ENCODE data around the gene ADAMTSL5. TPM values are rescaled to one million over a fixed set of nuclear protein-coding genes. Genes with fewer than 3 reads are reported as not detected.

The ADAMTSL5 gene, protein sequence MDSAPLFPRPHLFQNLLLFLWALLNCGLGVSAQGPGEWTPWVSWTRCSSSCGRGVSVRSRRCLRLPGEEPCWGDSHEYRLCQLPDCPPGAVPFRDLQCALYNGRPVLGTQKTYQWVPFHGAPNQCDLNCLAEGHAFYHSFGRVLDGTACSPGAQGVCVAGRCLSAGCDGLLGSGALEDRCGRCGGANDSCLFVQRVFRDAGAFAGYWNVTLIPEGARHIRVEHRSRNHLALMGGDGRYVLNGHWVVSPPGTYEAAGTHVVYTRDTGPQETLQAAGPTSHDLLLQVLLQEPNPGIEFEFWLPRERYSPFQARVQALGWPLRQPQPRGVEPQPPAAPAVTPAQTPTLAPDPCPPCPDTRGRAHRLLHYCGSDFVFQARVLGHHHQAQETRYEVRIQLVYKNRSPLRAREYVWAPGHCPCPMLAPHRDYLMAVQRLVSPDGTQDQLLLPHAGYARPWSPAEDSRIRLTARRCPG
- total RNA-seq (2011; cell fraction: chromatin; rRNA removed; ENCODE audit: low replicate concordance), result 12.1 and 28.8 TPM in 2 replicates
- total RNA-seq (2011; cell fraction: nucleolus; rRNA removed), result 14.1 and 17.5 TPM in 2 replicates
- 11.6 and 15.2 TPM in 2 replicates for total RNA-seq (2011; cell fraction: nucleoplasm; rRNA removed)
- total RNA-seq (2014; rRNA removed) (3.0 and 4.7 TPM in 2 replicates), total RNA-seq (2014; rRNA removed; fragmentation: Illumina TruSeq; extraction: Trizol) (1.2 and 1.8 TPM in 2 replicates), total RNA-seq (2015; rRNA removed; fragmentation: Illumina TruSeq; extraction: Trizol) (2.0 and 2.8 TPM in 2 replicates), total RNA-seq (2021) (9.4 and 11.6 TPM in 2 replicates), polyA plus RNA-seq (2011; rRNA removed) (4.4 and 6.3 TPM in 2 replicates), polyA plus RNA-seq (2014; fragmentation: Illumina TruSeq; extraction: Trizol) (4.1 and 5.0 TPM in 2 replicates), polyA plus RNA-seq (2014; fragmentation: Nextera tagmentation; extraction: Ambion mirVana) (1 to 10 TPM; 1.0 to 1.3 TPM), polyA plus RNA-seq (2014; rRNA removed) (8.4 and 9.8 TPM in 2 replicates), polyA minus RNA-seq (2011; rRNA and poly(A)+ RNA removed) (1.6 and 2.7 TPM in 2 replicates), Bru-seq, nascent RNA (percentile 55 among the genes with signal in this experiment), BruChase-seq, experiment 1, labeled RNA remaining after a 2-hour chase (percentile 43 among the genes with signal in this experiment), BruChase-seq, experiment 2, labeled RNA remaining after a 6-hour chase (percentile 44 among the genes with signal in this experiment)
- polyA plus RNA-seq (2011; cell fraction: cytosol; rRNA removed), result 7.7 and 18.9 TPM in 2 replicates
- 18.1 and 35.5 TPM in 2 replicates for polyA plus RNA-seq (2011; cell fraction: nucleus; rRNA removed)
- 7.6 and 10.3 TPM in 2 replicates for polyA plus RNA-seq (2012)
- 5.6 and 15.1 TPM in 2 replicates for polyA minus RNA-seq (2011; cell fraction: cytosol; rRNA and poly(A)+ RNA removed)
- 3.1 and 4.4 TPM in 2 replicates for polyA minus RNA-seq (2011; cell fraction: nucleus; rRNA and poly(A)+ RNA removed)
- long read RNA-seq, experiment 1, partial matches to known transcripts, result 18 of 39 reads
- long read RNA-seq, experiment 1, other reads (novel, unspliced or antisense), result 21 of 39 reads
- long read RNA-seq, experiment 2, partial matches to known transcripts, result 1 of 4 reads
- long read RNA-seq, experiment 2, other reads (novel, unspliced or antisense), result 3 of 4 reads
- long read RNA-seq, experiment 3, partial matches to known transcripts, result 0 of 4 reads
- long read RNA-seq, experiment 3, other reads (novel, unspliced or antisense), result 4 of 4 reads

DNA sequence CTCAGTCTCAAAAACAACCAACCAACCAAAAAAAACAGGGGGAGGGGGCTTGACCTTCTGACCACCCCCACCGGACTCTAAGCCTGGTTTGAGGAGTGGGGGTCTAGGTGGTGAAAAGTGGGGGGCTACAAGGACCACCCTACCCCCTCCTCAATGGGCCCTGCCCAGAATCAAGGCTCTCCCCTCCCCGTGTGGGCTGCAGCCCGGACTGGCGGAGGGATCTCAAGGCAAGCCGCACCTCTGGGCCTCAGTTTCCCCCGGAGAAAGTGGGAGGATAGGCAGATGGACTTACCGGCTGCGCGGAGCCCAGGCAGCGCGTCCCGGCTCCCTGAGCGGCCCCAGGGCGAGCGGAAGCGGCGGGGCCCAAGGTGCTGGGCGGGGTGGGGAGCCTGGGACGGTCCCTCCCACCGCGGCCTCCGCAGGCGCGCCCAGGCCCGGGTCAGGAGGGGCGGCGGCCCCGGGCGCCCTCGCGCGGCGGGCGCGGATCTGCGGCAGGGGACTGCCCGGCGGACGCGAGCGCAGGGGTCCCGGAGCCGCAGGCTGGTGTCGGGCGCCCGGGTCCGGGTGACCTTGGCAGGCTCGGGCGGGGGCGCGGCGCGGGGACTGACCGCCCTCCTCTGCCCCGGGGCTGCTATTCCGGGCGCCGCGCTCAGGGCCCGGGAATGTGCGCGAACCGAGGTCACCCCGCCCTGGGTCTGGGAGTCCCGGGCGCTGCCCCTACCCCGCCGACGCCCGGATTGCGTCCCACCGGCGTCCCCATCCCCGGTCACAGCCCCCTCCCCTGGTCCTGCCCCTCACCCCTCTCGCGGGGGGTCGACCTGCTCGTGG is at the start of gene ADAMTSL5:
Gene ADAMTSL5 (minus strand): TSS at position 349 of the 828 bp plus-strand sequence. CDS start 2,076 bp downstream, outside the sequence.
- peaks cover 4% of the 10 kb centered on the region; the same call in 1 of the 3 replicates for H3K36me3 ChIP-seq (ENCODE audit: control insufficient read depth, insufficient read depth, low read length)
- no TSS peak for BruUV-seq (replicated peaks)
- WGBS (ENCODE audit: insufficient coverage, low coverage, missing lambda C conversion rate), result 1% methylated on average over 26 of the region's 78 CpGs
- peak within 1 kb of the TSS; percentile 76 for H3K27ac ChIP-seq (ENCODE audit: extremely low read depth, low read depth, low read length)
- H3K9me3 ChIP-seq (replicated peaks; ENCODE audit: control insufficient read depth, insufficient read depth, low read depth, low read length), result peaks cover 3% of the 10 kb centered on the region
- peak within 1 kb of the TSS; percentile 97 for H3K4me2 ChIP-seq (ENCODE audit: insufficient read depth, low read length)
- in situ Hi-C loops (cut with MboI), result no loop called here
- H3K9ac ChIP-seq (ENCODE audit: insufficient read depth in 1 of 2, low read depth in 2 of 2, low read length in 2 of 2), result peak within 1 kb of the TSS; percentile 72 to 96
- H3K9me1 ChIP-seq (ENCODE audit: control insufficient read depth, insufficient read depth, low read length), result no peaks in the 10 kb centered on the region
- peak within 1 kb of the TSS; percentile 80 for H2AFZ ChIP-seq (ENCODE audit: low read depth, low read length)
- peaks cover 11% of the 10 kb centered on the region; the same call in 2 of the 3 replicates for H3K79me2 ChIP-seq (ENCODE audit: control insufficient read depth, insufficient read depth, low read length)
- FAIRE-seq (peak; percentile 77), ATAC-seq (peak; percentile 87), DNase-seq (ENCODE audit: extremely low read depth in 1 of 4, low spot score in 3 of 4) (peak; percentile 84 to 91 (median 86))
- intact Hi-C loops (cut with micrococcal nuclease), result loop anchor here (2.0 to 5.0 kb wide), 2 partner anchors 34 to 56 kb away; partner anchors contain the start of gene C19orf25
- peaks cover 4 to 53% of the 10 kb centered on the region in 2 experiments for H3K4me1 ChIP-seq (replicated peaks in 1 of 2; ENCODE audit: control insufficient read depth in 2 of 2, insufficient read depth in 2 of 2, low read length in 2 of 2)
- peak within 1 kb of the TSS; percentile 85 for H3K4me3 ChIP-seq
- ChIA-PET POLR2A (interaction anchor here (1.0 kb wide), 1 partner anchor 20 kb away, joined by 3 read pairs; no protein-coding TSS in a partner anchor), CTCF (ENCODE audit: low intra/inter-chr PET ratio) (interaction anchor here (0.6 to 1.4 kb wide), 3 partner anchors 42 to 277 kb away, joined by 3 to 6 read pairs (median 3); no protein-coding TSS in a partner anchor)
- no peaks in the 10 kb centered on the region for H3K27me3 ChIP-seq (ENCODE audit: control insufficient read depth in 2 of 2, insufficient read depth in 2 of 2, low read length in 2 of 2)
- no peaks in the 10 kb centered on the region for H4K20me1 ChIP-seq (replicated peaks; ENCODE audit: control insufficient read depth, insufficient read depth, low read length)
- TF ChIP-seq TSC22D4 (tag; IDR thresholded peaks at IDR 0.05), result no peak
- TF ChIP-seq TAF15 (IDR thresholded peaks at IDR 0.05; ENCODE audit: low read depth, low read length), result no peak
- peak; percentile 45 for TF ChIP-seq RBBP5 (IDR thresholded peaks at IDR 0.05; ENCODE audit: borderline replicate concordance, insufficient read depth, low read length, poor library complexity, severe bottlenecking)
- no peak for TF ChIP-seq NR2F6 (CRISPR knock-in tag; IDR thresholded peaks at IDR 0.05)
- no peak for TF ChIP-seq LARP7 (IDR thresholded peaks at IDR 0.05)
- TF ChIP-seq, protein P1, sequence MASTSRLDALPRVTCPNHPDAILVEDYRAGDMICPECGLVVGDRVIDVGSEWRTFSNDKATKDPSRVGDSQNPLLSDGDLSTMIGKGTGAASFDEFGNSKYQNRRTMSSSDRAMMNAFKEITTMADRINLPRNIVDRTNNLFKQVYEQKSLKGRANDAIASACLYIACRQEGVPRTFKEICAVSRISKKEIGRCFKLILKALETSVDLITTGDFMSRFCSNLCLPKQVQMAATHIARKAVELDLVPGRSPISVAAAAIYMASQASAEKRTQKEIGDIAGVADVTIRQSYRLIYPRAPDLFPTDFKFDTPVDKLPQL (IDR thresholded peaks at IDR 0.05; ENCODE audit: extremely low read depth, insufficient read length), result no peak
- TF ChIP-seq SNAPC5 (CRISPR knock-in tag; IDR thresholded peaks at IDR 0.05), result no peak
- no peak for TF ChIP-seq OTX1 (CRISPR knock-in tag; IDR thresholded peaks at IDR 0.05)
- peak; percentile 63; the same call in 1 of the 2 replicates for TF ChIP-seq NBN (IDR thresholded peaks at IDR 0.05; ENCODE audit: low read depth)
